Right lobe of liver (tissue), 4 donors: Measurements from ENCODE around the gene CACNA1C.

Experiments
- CTCF ChIP-seq, 4 donors: fragments of 200-600 bp in 3 of 4; fragments of 450-650 bp in 1 of 4; IDR thresholded peaks; one replicate each; pipeline versions ENCODE4 v1.5.1 to v1.8.0; 2016 to 2022; ENCODE audit warnings: antibody characterized with exemption in 4 of 4, mild to moderate bottlenecking in 2 of 4
- POLR2A ChIP-seq: fragments of 450-650 bp; IDR thresholded peaks from one replicate; pipeline ENCODE4 v1.6.1; 2017; ENCODE audit warnings: antibody characterized with exemption, mild to moderate bottlenecking
- donor health status: DM: no; HTN: no; CAD: no.
- donor health status: DM: no; HTN: no; CAD: no.
- donor health status: DM: no; HTN: yes; CAD: no.

- TF ChIP-seq CTCF (IDR thresholded peaks at IDR 0.05) (no peak), POLR2A (no peak)
These were observed 295.2 kb downstream of the CACNA1C start for GRCh38 chr12:2347844-2348481.
